Thymus (tissue), 2 donors: ENCODE results near the gene ENG. TPM values are rescaled to one million over a fixed set of nuclear protein-coding genes. Genes with fewer than 3 reads are reported as not detected.

Source experiments
- polyA plus RNA-seq: library from polyadenylated mRNA; stranded (reverse); fragments of 200-250 nt; gene quantifications from one replicate; pipeline ENCODE4 v1.2.3, GENCODE V29; 2013
- total RNA-seq: library from RNA; stranded (reverse); fragments of 120-200 nt; gene quantifications from one replicate; pipeline ENCODE4 v1.2.4, GENCODE V29; 2013
- donor health status: healthy.

Gene ENG
- total and polyA plus RNA-seq, 2 donors: 1.7 to 48.2 TPM

Other genes with a start within 250 kb of the ENG start
- gene STXBP1, start 242.4 kb downstream of the ENG start, total RNA-seq: 2.7 TPM
- 10.2 TPM for gene STXBP1, start 242.4 kb downstream of the ENG start, polyA plus RNA-seq
- gene CFAP157, start 147.7 kb downstream of the ENG start, total RNA-seq: 0.05 TPM
- 0.62 TPM for gene CFAP157, start 147.7 kb downstream of the ENG start, polyA plus RNA-seq
- gene PTRH1, start 139.0 kb downstream of the ENG start, total RNA-seq: 16.3 TPM
- 12.2 TPM for gene PTRH1, start 139.0 kb downstream of the ENG start, polyA plus RNA-seq
- gene TTC16, start 138.6 kb downstream of the ENG start, total RNA-seq: 0.09 TPM
- 0.18 TPM for gene TTC16, start 138.6 kb downstream of the ENG start, polyA plus RNA-seq
- 7.2 TPM for gene TOR2A, start 119.4 kb downstream of the ENG start, total RNA-seq
- gene TOR2A, start 119.4 kb downstream of the ENG start, polyA plus RNA-seq: 19.3 TPM
- gene SH2D3C, start 76.0 kb downstream of the ENG start, total RNA-seq: 18.2 TPM
- gene SH2D3C, start 76.0 kb downstream of the ENG start, polyA plus RNA-seq: 25.1 TPM
- 38.9 TPM for gene CDK9, start 68.6 kb downstream of the ENG start, total RNA-seq
- 122 TPM for gene CDK9, start 68.6 kb downstream of the ENG start, polyA plus RNA-seq
- gene FPGS, start 51.8 kb downstream of the ENG start, total RNA-seq: 30.4 TPM
- 48.4 TPM for gene FPGS, start 51.8 kb downstream of the ENG start, polyA plus RNA-seq
- 6.6 TPM for gene AK1, start 23.0 kb upstream of the ENG start, total RNA-seq
- 66.2 TPM for gene AK1, start 23.0 kb upstream of the ENG start, polyA plus RNA-seq
- gene ST6GALNAC6, start 44.9 kb upstream of the ENG start, total RNA-seq: 16.2 TPM
- gene ST6GALNAC6, start 44.9 kb upstream of the ENG start, polyA plus RNA-seq: 42.8 TPM
- gene ST6GALNAC4, start 62.4 kb upstream of the ENG start, total RNA-seq: 8.5 TPM
- gene ST6GALNAC4, start 62.4 kb upstream of the ENG start, polyA plus RNA-seq: 12.8 TPM
- gene PIP5KL1, start 76.1 kb upstream of the ENG start, total RNA-seq: 0.33 TPM
- gene PIP5KL1, start 76.1 kb upstream of the ENG start, polyA plus RNA-seq: 1.2 TPM
- gene DPM2, start 83.2 kb upstream of the ENG start, total RNA-seq: 17.9 TPM
- 32.8 TPM for gene DPM2, start 83.2 kb upstream of the ENG start, polyA plus RNA-seq
- 12.9 TPM for gene EEIG1, start 126.3 kb upstream of the ENG start, total RNA-seq
- 51.4 TPM for gene EEIG1, start 126.3 kb upstream of the ENG start, polyA plus RNA-seq
- gene NAIF1, start 212.7 kb upstream of the ENG start, total RNA-seq: 10.9 TPM
- 11.5 TPM for gene NAIF1, start 212.7 kb upstream of the ENG start, polyA plus RNA-seq
- 13.4 TPM for gene SLC25A25, start 213.6 kb upstream of the ENG start, total RNA-seq
- 12.3 TPM for gene SLC25A25, start 213.6 kb upstream of the ENG start, polyA plus RNA-seq